Endodermal cell (in vitro differentiated cells): ENCODE measurements around the gene RAB7A. TPM values are rescaled to one million over a fixed set of nuclear protein-coding genes. Genes with fewer than 3 reads are reported as not detected.

Source experiments
- DNase-seq: peaks from one replicate; pipeline ENCODE4 v3.0.0-alpha.2; 2017
- H3K27ac ChIP-seq: 2 replicates; pipeline ENCODE4 v1.5.1; 2013; ENCODE audit warnings: mild to moderate bottlenecking, low read depth, low read length, moderate library complexity
- H3K27me3 ChIP-seq: 2 replicates; pipeline ENCODE4 v1.6.1; 2013; ENCODE audit warnings: mild to moderate bottlenecking, low read length, moderate library complexity; ENCODE audit not compliant: insufficient read depth, control insufficient read depth, poor library complexity, severe bottlenecking
- H3K36me3 ChIP-seq: 2 replicates; pipeline ENCODE4 v1.7.0; 2013; ENCODE audit warnings: mild to moderate bottlenecking, low read length, moderate library complexity; ENCODE audit not compliant: control insufficient read depth, insufficient read depth
- H3K4me1 ChIP-seq: one replicate; pipeline ENCODE4 v1.7.0; 2013; ENCODE audit warnings: low read length; ENCODE audit not compliant: control insufficient read depth, insufficient read depth
- H3K4me3 ChIP-seq: 2 replicates; pipeline ENCODE4 v1.5.1; 2013; ENCODE audit warnings: mild to moderate bottlenecking, low read length, moderate library complexity
- H3K9ac ChIP-seq: 2 replicates; pipeline ENCODE4 v1.6.1; 2013; ENCODE audit warnings: mild to moderate bottlenecking, low read length, moderate library complexity; ENCODE audit not compliant: poor library complexity, severe bottlenecking; ENCODE audit errors: extremely low read depth
- H3K9me3 ChIP-seq: 2 replicates; pipeline ENCODE4 v1.6.1; 2013; ENCODE audit warnings: mild to moderate bottlenecking, low read length, moderate library complexity; ENCODE audit not compliant: control insufficient read depth
- H3K27ac Mint-ChIP-seq: 2 replicates; pipeline ENCODE4 v1.8.0; 2020; ENCODE audit warnings: mixed read lengths
- H3K27me3 Mint-ChIP-seq: 2 replicates; pipeline ENCODE4 v1.8.0; 2021; ENCODE audit warnings: mild to moderate bottlenecking, mixed read lengths; ENCODE audit not compliant: insufficient read depth
- H3K36me3 Mint-ChIP-seq: 2 replicates; pipeline ENCODE4 v1.8.0; 2020; ENCODE audit warnings: low read depth, mixed read lengths
- H3K4me1 Mint-ChIP-seq: 2 replicates; pipeline ENCODE4 v1.8.0; 2020; ENCODE audit warnings: mixed read lengths
- H3K4me3 Mint-ChIP-seq: 2 replicates; pipeline ENCODE4 v1.8.0; 2020; ENCODE audit warnings: mild to moderate bottlenecking, moderate library complexity, mixed read lengths
- H3K9me3 Mint-ChIP-seq: 2 replicates; pipeline ENCODE4 v1.8.0; 2020; ENCODE audit warnings: mild to moderate bottlenecking, mixed read lengths
- CTCF ChIP-seq: fragments of 200-600 bp; sonication (generic); conservative IDR thresholded peaks from 2 replicates; pipeline ENCODE4 v1.5.0; 2021; ENCODE audit warnings: antibody characterized with exemption, mild to moderate bottlenecking
- WGBS, 2 experiments: methylation state at CpG; one replicate each; pipeline versions ENCODE4 v1.1.5 to v1.1.7; 2013; ENCODE audit warnings: missing lambda C conversion rate in 2 of 2, mixed read lengths in 1 of 2; ENCODE audit not compliant: insufficient coverage in 1 of 2, insufficient read length in 1 of 2; 5-methylcytosine and 5-hydroxymethylcytosine counted together
- total RNA-seq, 2 donors: library from RNA; stranded (reverse); fragmentation: NEBNext Ultra II Directional in 1 of 2; extraction: Animal tissue kit (Norgen Biotek cat#: 25700) in 1 of 2; gene quantifications; 2 replicates in 1 of 2; 3 replicates in 1 of 2; pipeline ENCODE4 v1.2.1, GENCODE V29; 2021

The RAB7A gene
- total RNA-seq, 2 donors from 2014 or later: 166 to 194 TPM

- Histone ChIP-seq H3K4me3 (no peak overlapping the region), H3K27me3 (no peaks in the 10 kb centered on the region), H3K9ac (no peak overlapping the region), H3K27ac (no peak overlapping the region), H3K4me1 (no peaks in the 10 kb centered on the region), H3K36me3 (peaks cover 9% of the 10 kb centered on the region), H3K9me3 (no peaks in the 10 kb centered on the region)
- Mint-ChIP-seq H3K36me3 (peaks cover 21% of the 10 kb centered on the region), H3K4me1 (peaks cover 48% of the 10 kb centered on the region), H3K27me3 (no peaks in the 10 kb centered on the region), H3K27ac (no peak overlapping the region), H3K9me3 (no peaks in the 10 kb centered on the region), H3K4me3 (no peak overlapping the region)
- TF ChIP-seq CTCF: no peak
- no peak for DNase-seq
- WGBS, 2 experiments: 95 to 97% methylated on average over 30 of the region's 30 CpGs
These were observed 38.9 kb downstream of the RAB7A start for GRCh38 chr3:128764863-128765262.

- H3K27me3 Mint-ChIP-seq: no peaks in the 10 kb centered on the region
- no peak overlapping the region for H3K4me3 ChIP-seq
- DNase-seq: no peak
- H3K4me1 Mint-ChIP-seq: peaks cover 42% of the 10 kb centered on the region
- no peak overlapping the region for H3K9ac ChIP-seq
- no peaks in the 10 kb centered on the region for H3K4me1 ChIP-seq
- no peaks in the 10 kb centered on the region for H3K27me3 ChIP-seq
- peaks cover 30% of the 10 kb centered on the region for H3K36me3 Mint-ChIP-seq
- H3K36me3 ChIP-seq: peaks cover 21% of the 10 kb centered on the region
- peaks cover 8% of the 10 kb centered on the region for H3K9me3 ChIP-seq
- WGBS, 2 experiments: 90 to 91% methylated on average over 5 to 6 of the region's 6 CpGs
- no peak overlapping the region for H3K27ac ChIP-seq
- TF ChIP-seq CTCF: no peak
- peak overlapping the region; percentile 7 for H3K27ac Mint-ChIP-seq
- peaks cover 7% of the 10 kb centered on the region for H3K9me3 Mint-ChIP-seq
- no peak overlapping the region for H3K4me3 Mint-ChIP-seq
These were observed 41.2 kb downstream of the RAB7A start for GRCh38 chr3:128767094-128767750.

DNA sequence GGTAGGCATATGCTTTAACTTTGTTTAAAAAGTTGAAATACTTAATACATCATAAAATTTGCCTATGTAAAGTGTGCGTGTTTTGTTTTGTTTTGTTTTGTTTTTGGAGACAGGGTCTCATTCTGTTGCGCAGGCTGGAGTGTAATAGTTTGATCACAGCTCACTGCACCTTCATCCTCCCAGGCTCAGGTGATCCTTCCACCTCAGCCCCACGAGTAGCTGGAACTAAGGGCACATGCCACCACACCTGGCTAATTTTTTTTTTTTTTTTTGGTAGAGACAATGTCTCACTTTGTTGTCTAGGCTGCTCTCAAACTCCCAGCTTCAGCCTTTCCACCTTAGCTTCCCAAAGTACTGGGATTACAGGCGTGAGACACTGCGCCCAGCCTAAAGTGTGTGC, 42.5 kb downstream of the RAB7A start:
- Mint-ChIP-seq H3K9me3 (peaks cover 14% of the 10 kb centered on the region), H3K27me3 (no peaks in the 10 kb centered on the region), H3K4me3 (no peak overlapping the region), H3K36me3 (peaks cover 35% of the 10 kb centered on the region), H3K4me1 (peaks cover 38% of the 10 kb centered on the region), H3K27ac (peak overlapping the region; percentile 59)
- WGBS, 2 experiments: 92 to 100% methylated on average over 2 to 4 of the region's 5 CpGs
- DNase-seq: no peak
- no peak overlapping the region for H3K27ac ChIP-seq
- no peak overlapping the region for H3K9ac ChIP-seq
- peaks cover 24% of the 10 kb centered on the region for H3K36me3 ChIP-seq
- peaks cover 12% of the 10 kb centered on the region for H3K9me3 ChIP-seq
- TF ChIP-seq CTCF: no peak
- H3K4me1 ChIP-seq: no peaks in the 10 kb centered on the region
- no peaks in the 10 kb centered on the region for H3K27me3 ChIP-seq
- H3K4me3 ChIP-seq: no peak overlapping the region
